ENCODE results near the gene IKZF2. TPM values are rescaled to one million over a fixed set of nuclear protein-coding genes. Genes with fewer than 3 reads are reported as not detected.

Gene IKZF2
- total RNA-seq, 1 donor from 2014 or later, result 16.4 TPM

- TF ChIP-seq CTCF (IDR thresholded peaks at IDR 0.05), result no peak
- H3K27me3 ChIP-seq, result no peaks in the 10 kb centered on the region
- H3K9me3 ChIP-seq, result no peaks in the 10 kb centered on the region
- no peaks in the 10 kb centered on the region for H3K4me1 ChIP-seq
- DNase-seq (no peak), ATAC-seq (no peak)
- no peaks in the 10 kb centered on the region for H3K36me3 ChIP-seq
- intact Hi-C loops (cut with DNase I), result no loop called here
- H3K27ac ChIP-seq, result no peak overlapping the region
- H3K4me3 ChIP-seq, result no peak overlapping the region
Observed at GRCh38 chr2:212966884-212967283, 184.5 kb downstream of the IKZF2 start.

- DNase-seq, result no peak
Observed at GRCh38 chr2:212962691-212963090, 188.7 kb downstream of the IKZF2 start.

GRCh38 chr2:212961255-212961654 lies 190.2 kb downstream of the IKZF2 start:
- no peak for ATAC-seq
- TF ChIP-seq CTCF (IDR thresholded peaks at IDR 0.05), result no peak
- H3K4me3 ChIP-seq, result no peak overlapping the region
- no peaks in the 10 kb centered on the region for H3K27me3 ChIP-seq
- H3K4me1 ChIP-seq, result peaks cover 18% of the 10 kb centered on the region
- no peak for DNase-seq
- intact Hi-C loops (cut with DNase I), result no loop called here
- H3K9me3 ChIP-seq, result no peaks in the 10 kb centered on the region
- no peaks in the 10 kb centered on the region for H3K36me3 ChIP-seq
- no peak overlapping the region for H3K27ac ChIP-seq

More at GRCh38 chr2:212962691-212963090, 188.7 kb downstream of the IKZF2 start:
- no peak for TF ChIP-seq CTCF (IDR thresholded peaks at IDR 0.05)
- Histone ChIP-seq H3K27ac (no peak overlapping the region), H3K4me1 (peaks cover 5% of the 10 kb centered on the region), H3K27me3 (no peaks in the 10 kb centered on the region), H3K36me3 (no peaks in the 10 kb centered on the region), H3K9me3 (no peaks in the 10 kb centered on the region), H3K4me3 (no peak overlapping the region)
- ATAC-seq, result no peak
- intact Hi-C loops (cut with DNase I), result no loop called here

GRCh38 chr2:212960336-212960735 lies 191.1 kb downstream of the IKZF2 start:
- Histone ChIP-seq H3K27me3 (no peaks in the 10 kb centered on the region), H3K27ac (no peak overlapping the region), H3K4me1 (peaks cover 18% of the 10 kb centered on the region), H3K4me3 (no peak overlapping the region), H3K36me3 (no peaks in the 10 kb centered on the region), H3K9me3 (no peaks in the 10 kb centered on the region)
- no peak for ATAC-seq
- DNase-seq, result no peak
- intact Hi-C loops (cut with DNase I), result no loop called here
- no peak for TF ChIP-seq CTCF (IDR thresholded peaks at IDR 0.05)

GRCh38 chr2:212959471-212960117 lies 191.8 kb downstream of the IKZF2 start:
- no peak for TF ChIP-seq CTCF (IDR thresholded peaks at IDR 0.05)
- H3K27ac ChIP-seq, result no peak overlapping the region
- ATAC-seq, result no peak
- H3K4me1 ChIP-seq, result peaks cover 18% of the 10 kb centered on the region
- intact Hi-C loops (cut with DNase I), result no loop called here
- no peak for DNase-seq
- H3K4me3 ChIP-seq, result no peak overlapping the region
- no peaks in the 10 kb centered on the region for H3K36me3 ChIP-seq
- H3K9me3 ChIP-seq, result no peaks in the 10 kb centered on the region
- H3K27me3 ChIP-seq, result no peaks in the 10 kb centered on the region

All from upper lobe of right lung (tissue), 1 donor.